ENCODE results near the gene SYT2.
A peak's percentile ranks its signal among the peaks of the same experiment; 100 is the strongest.

SYT2 gene

DNA sequence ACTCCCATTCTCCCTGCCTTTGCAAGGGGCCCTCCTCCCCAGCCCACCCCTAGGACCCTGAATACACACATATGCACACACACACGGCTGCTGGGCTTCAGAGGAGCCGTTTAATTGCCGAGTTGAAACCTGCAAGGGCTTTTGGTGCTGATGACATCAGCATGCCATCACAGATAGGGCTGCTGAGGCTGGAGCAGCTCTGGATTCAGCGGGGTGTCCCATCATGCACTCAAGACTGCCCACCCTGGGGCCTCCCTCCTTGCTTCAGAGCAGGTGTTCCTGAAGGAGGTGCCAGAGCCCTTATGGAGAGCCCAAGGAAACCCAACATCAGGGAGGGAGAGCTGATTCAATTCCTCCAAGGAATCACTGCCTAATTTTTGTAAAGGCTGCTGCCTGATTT, 5.7 kb downstream of the SYT2 start:
- no peak for DNase-seq (ENCODE audit: low read depth)

DNA sequence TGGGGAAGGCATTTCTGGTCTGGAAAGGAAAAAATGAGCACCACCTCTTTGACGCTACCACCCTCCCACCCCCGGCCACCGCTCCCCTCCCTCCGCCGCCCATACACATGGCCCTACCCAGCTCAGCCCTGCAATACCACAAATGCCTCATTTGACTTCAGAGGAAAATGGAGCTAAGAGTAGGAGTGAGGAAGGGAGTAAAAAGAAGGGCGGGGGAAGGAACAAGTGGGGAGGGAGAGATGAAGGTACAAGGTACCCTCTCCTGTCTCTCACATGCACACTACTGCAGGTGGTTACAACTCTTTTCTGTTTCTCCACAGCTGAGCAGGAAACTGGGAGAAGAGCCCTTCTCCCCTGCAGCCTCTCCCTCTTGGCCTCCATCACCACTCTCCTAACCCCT, 7.1 kb downstream of the SYT2 start:
- DNase-seq (ENCODE audit: low read depth), result no peak

DNA sequence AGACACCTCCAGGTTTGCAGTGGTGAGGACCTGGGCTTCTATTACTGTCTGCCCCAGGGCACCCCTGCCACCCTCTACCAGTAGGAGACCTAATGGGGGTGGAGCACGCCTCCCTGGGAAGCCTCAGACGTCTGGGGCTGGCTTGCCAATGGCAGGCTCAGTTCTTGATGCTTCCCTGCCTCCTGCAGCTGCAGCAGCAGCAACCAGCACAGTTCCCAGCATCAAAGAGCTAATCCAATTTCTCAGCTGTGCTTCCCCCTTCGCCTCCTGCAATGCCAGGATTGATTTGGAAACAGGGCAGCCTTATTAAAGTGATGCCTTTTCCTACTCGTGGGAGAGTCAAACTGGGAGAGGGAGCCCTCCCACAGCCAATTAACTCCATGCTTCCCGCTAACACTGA, 8.2 kb downstream of the SYT2 start:
- DNase-seq (ENCODE audit: low read depth), result no peak

DNA sequence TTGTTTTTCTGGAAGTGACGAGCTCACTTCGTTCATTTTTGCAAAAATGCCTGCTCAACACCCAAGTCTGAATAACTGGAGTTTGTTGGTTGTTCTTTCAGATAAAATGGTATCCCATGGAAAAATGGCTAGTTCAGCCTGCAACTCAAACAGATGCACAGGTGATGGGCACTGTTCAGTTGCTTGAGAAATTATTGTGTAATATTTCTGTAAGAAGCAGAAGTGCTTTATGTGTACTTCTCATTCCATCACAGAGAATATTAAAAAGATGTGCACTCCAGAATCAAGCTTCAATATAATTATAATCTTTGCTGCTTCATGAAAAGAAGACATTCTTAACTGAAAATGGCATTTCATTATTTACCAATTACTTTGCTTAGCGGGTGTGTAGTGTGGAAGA, 9.1 kb downstream of the SYT2 start:
- DNase-seq (ENCODE audit: low read depth), result no peak

DNA sequence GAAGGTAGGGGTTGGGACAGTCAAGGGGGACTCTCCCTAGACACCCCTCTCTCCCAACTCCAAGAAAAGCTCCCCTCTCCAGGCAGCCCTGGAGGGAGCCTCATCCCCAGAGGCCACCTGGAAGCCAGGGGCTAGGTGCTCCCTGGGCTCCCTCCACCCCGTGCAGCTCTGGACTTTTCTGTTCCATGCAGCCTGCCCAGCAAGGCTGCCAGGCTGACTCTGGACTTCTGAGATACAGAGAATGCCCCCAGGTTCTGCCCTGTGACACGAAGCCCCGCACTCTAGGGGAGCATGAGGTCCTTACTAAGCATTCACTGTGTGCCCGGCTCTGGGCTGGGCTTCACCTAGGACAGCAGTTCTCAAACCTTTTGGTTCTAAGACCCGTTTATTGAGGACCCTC, 10.2 kb downstream of the SYT2 start:
- no peak for DNase-seq (ENCODE audit: low read depth)

DNA sequence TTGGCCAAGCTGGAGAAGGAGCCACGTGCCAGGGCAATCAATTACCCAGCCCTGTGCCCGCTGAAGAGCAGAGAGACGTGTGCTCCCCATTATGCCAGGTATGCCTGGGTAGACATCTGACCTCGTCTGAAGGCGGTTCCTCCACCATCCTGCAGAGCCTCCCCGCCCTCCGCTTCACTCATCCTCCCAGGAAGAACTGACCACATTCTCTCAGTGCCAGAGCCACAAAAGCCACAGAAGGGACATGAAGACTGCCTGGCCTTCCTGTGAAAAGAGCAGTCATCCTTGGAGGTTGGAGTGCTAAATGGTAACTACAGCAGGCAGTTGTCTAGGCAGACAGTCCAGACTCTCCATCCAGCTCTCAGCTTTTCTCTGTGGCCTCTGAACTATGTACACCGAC, 12.0 kb downstream of the SYT2 start:
- DNase-seq (ENCODE audit: low read depth), result no peak

DNA sequence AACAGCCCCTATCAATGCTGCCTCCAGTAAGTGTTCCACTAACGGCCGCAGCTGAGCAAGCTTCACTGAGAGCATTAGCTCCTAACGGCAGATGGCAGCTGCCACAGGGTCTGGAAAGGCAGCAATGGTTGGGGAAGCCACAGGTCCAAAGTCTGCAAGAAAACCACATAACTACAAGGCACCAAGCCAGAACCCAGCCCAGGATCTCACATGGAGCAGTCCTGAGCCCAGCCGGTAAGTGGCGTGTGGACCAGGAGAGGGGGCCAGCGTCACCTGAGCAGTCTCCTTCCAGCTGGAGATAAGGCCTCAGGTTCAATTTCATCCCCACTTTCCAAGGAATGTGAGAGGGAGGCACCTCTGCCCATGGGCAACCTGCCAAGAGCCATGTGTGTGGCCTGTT, 13.2 kb downstream of the SYT2 start:
- DNase-seq (ENCODE audit: low read depth), result no peak

DNA sequence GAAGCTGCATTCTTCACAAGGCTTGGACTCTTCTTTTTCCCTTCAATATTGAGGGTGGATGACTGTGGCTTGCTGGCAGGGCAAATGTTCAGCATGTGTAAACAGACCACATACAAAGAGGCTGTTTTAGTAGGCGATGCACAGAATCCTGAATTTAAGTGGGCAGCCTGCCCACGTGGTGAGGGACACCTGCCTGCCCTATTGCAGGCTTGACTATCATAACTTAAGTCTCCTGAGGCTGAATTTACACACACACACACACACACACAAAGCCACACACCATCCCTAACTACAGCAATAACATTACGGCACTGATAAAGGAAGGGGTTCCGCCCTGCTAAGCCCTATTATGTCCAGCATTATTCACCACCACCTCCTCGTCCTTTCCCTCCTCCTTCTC, 15.9 kb downstream of the SYT2 start:
- no peak for DNase-seq (ENCODE audit: low read depth)

DNA sequence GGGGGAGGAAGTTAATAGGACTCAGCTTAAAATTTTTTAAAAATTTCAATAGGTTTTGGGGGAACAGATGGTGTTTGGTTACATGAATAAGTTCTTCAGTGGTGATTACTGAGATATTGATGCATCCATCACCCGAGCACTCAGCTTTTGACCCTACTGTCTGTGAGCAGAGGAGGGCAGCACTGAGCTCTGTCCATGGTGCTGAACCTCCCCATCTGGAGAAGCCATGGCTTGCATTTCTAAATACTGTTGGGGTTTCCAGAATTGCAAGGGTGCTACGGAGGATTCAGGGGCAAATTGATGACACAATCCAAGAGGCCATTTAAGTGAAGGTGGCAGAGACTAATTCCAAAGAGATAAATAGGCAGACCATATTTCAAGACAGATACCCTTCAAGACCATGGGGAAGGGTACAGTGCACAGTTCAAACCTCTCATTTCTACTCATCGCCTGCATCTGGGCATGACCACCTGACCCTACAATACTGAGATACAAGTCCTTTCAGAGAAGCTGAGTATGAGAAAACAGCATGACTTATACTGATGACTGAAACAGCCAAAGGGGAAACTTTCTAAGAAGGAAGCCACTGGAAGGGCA, 17.2 kb downstream of the SYT2 start:
- DNase-seq (ENCODE audit: low read depth), result peak; percentile 20

DNA sequence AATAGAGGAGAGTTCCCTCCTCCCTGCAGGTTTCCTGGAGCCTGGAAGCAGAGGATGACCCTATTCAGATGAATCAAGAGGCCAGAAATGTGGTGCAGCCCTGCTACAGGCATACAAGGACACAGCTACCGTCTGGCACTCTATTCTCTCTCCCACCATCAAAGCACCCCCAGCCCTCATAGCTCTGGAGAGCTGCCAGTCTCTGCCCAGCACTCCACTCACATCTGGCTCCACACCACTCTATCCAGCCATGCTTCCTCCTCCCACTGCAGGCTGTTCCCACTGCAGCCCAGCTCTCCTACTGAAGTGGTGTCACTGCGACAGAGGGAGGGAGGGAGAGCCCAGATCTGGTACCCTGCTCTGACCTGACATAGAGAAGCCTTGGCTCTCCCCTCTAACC, 18.4 kb downstream of the SYT2 start:
- no peak for DNase-seq (ENCODE audit: low read depth)

DNA sequence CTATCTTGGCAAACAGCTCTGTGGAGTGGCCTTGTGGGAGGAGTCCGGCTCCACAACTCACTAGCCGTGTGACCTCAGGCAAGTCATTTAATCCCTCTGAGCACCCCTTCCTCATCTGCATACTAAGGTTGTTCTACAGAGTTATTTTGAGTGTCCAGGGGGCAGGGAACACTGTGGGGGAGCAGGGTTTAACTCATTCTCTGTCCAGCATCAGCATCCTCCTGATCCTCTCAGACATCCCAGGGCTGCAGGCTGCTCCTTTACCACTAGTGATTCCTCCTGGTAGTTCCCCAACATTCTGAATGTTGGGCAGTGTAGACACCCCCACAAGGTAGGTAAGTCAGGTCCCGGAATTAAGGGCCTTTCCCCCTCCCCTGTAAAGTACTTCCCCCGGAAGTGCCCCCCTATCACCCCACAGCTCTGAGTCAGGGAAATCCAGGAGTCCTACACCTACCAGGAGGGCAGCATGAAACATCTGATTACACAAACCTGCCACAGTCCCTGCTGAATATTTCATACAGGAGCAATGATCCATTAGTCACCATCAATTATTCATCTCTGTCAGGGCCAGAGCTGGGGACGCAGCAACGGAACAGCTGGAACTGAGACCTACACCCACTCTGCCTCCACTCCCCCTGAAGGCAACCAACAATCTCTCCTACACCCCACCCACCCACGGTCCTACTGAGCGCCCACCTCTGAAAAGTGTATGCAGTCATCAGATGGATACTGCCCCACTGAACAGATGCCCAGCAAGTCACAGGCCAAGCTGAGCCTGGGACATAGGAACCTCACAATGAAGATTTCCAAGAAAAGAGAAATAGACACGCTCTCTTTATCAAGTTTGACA, 20.5 kb downstream of the SYT2 start:
- DNase-seq (ENCODE audit: low read depth), result no peak

DNA sequence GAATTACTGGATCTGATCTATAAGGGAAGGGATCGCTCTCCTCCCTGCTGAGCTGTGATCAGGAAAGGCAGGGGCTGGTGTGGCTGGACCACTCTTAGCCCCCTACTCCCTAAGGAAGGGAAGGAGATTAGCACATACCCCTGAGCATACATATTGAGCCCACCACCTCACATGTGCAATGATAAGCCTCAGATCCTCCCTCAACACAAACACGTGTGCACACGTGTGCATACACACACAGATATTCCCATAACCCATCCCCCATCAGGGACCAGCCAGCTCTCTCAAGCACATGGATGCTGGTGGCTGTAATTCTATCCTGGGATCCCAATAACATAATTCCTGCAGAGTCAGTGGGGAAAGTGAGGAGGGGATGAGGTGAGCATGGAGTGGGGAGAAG, 21.2 kb downstream of the SYT2 start:
- no peak for DNase-seq (ENCODE audit: low read depth)

DNA sequence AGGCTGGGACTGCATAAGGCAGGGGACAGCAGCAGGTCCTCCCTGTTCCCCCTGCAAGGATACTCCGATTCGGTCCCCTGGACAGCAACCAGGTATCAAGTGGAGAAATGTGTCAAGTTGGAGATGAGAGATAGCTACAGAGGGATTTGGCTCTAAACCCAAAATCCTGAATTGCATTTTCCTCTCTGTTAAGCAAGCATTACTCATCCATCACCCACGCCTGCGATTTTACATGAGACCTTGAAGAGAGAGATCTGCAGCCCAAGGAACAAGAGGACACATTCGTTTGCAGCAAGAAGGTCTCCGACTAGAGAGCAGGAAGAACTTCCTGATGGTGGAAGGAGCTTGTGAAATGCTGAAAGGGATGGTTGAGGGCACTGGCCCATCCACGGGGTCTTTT, 21.9 kb downstream of the SYT2 start:
- no peak for DNase-seq (ENCODE audit: low read depth)

DNA sequence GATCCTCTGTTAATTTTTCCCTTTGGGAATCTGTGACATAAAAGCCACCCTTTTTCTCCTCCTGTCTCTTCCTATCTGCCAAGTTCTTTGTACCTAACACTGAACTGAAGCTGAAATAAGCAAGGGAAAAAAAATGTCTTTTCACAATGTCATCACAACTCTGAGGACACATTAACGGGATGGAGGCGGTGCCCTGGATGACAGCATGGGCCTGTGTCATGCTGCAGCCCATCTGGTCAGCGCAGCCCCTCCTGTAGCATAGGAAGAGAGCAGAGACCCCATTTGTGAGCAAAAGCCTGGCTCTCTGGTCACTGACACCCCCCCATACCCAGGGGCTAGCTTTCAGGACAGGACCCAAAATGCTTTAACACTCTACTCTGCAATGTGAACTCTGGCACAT, 22.5 kb downstream of the SYT2 start:
- no peak for DNase-seq (ENCODE audit: low read depth)

DNA sequence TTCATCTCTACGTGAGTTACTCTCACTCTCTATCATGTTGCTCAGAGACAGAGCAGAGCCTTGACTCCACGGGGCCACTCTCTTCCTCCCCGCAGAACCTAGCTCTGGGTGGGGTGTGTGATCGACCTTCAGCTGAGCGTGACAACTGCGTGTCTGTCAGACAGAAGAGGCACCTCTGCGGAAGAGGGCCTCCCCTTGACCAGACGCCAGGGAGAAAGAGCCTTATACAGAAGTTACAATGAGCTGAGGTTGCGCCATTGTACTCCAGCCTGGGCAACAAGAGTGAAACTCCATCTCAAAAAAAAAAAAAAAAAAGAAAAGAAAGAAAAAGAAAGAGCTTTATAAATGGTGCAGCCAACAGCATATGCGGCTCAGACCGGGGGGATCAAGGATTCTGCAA, 22.9 kb downstream of the SYT2 start:
- no peak for DNase-seq (ENCODE audit: low read depth)

DNA sequence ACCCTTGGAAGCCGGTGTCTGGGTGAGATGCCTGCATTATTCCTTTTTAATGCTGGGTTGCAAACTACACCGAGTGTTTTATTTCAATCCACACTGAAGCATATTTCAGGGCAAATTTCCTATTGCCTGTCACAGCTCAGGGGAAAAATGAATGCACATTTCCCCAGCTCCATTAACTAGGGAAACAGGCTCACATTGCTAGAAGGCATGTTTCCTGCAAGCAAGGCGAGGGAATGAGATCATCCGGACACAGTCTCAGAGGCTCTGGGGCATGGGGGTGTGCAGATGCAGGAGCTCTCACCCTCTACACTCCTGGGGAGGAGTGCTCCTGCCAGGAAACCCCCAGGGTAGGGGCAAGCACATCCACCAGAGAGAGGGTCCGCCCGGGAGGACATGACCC, 24.6 kb downstream of the SYT2 start:
- DNase-seq (ENCODE audit: low read depth), result no peak

DNA sequence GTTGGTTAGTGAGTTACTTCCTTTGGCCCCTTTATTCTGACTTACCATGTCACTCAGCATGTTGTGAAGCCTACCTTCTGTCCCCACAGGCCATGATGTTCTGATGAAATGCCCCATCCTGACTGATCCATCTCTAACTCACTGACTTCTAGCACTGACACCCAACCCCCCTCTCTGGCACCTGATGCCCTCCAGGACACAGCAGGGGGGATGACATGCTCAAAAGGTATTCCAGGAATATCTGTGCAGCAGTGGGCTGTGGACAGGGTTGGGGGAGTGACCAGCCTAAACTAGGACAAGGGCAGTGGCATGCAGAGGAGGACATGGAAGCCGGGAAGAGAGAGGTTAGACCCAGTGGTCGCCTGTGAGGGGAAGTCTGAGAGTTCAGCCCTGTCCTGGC, 25.5 kb downstream of the SYT2 start:
- no peak for DNase-seq (ENCODE audit: low read depth)

DNA sequence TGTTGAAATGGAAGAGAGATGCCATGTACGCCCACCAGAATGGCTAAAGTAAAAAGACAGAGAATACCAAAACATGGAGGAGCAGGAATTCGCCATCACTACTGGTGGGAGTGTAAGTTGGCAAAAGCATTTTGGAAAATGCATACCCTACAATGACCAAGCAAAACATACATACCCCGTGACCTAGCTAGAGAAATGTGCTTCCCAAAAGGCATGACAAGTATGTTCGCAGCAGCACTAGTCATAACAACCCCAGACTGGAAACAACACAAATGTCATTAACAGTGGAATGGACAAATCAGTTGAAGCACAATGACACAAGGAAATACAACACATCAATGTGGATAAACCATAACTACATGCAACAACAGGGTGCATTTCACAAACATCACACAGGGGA, 27.2 kb downstream of the SYT2 start:
- DNase-seq (ENCODE audit: low read depth), result no peak

DNA sequence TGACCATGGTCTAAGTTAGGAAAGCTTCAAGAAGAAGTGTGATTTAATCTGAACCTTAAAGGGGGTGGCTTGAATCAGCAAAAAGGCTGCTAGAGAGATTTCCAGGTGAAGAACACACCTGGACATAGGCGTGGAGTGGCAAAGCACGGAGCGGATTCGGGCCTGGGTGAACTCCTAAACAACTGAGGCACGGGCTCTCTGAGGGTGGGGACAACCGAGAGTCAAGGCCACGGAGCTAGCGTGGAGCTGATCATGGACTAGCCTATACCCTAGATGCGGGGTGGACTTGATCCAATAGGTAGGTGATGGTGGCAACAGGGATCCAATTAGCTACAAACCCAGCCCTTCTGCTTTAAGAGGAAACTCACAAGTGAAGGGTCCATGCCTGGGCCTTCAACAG, 27.8 kb downstream of the SYT2 start:
- no peak for DNase-seq (ENCODE audit: low read depth)

DNA sequence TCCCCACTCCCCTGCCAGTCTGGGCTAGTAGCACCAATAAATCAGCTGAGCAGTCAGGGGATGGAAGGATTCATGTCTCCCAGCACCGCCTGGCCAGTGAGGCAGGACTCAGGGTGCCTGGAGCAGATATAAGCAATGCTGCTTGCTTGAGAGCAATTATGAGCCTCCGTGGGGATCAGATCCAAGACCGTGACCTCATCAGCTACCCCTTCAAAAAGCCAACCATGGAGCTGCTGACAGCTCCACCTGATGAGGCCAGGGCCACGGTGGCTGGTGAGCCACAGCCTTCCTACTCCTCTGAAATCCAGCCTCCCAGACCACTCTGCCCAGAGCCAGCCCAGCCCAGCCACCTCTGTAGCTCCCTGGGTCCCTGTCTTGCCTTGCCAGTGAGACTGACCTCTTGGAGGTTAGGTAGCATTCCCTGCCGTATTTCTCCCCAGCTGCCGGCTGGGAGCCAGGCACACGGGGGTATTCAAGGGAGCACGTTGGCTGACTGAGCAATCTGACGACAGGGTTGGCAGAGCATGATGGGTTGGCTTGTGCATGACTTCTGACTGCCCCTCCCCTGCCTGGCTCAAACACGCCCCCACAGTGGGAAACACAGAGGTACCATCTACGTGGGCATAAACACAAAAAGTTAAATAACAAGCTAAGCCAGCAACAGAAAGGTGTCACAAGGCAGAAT, 28.4 kb downstream of the SYT2 start:
- no peak for DNase-seq (ENCODE audit: low read depth)

DNA sequence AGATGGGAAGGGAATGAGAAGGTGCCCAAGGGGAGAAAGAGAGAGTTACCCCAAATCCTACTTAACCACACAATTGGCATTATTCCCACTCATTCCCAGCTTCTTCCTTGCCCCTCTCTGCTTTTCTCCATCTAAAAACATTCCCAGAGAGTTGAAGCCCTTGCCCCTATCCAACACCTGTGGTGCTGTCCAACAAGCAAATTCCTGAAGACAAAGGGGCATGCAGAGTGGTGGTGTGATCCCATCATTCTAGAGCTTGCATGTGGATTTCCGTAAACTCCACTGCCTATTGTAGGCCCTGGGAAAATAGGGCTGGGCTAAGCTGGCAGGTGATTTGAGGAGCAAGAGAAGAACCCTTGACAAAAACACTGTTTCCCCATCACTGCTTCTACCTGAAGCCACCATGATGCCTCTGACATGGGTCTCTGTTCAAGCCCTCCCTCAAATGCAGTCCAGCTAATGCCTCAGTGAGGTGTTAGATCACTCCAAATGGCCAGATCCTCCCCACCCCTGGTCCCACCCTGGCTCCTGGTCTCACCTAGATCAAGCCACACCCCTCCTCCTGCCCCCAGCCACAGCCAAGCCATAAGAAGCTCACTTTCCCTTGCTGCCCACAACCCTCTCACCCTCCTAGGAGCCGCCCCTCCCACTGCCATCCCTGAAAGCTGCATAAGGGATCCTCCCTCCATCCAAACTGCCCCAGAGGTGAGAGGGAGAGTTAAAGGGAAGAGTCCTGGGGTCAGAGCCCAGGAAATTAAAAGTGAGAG, 29.5 kb downstream of the SYT2 start:
- no peak for DNase-seq (ENCODE audit: low read depth)

DNA sequence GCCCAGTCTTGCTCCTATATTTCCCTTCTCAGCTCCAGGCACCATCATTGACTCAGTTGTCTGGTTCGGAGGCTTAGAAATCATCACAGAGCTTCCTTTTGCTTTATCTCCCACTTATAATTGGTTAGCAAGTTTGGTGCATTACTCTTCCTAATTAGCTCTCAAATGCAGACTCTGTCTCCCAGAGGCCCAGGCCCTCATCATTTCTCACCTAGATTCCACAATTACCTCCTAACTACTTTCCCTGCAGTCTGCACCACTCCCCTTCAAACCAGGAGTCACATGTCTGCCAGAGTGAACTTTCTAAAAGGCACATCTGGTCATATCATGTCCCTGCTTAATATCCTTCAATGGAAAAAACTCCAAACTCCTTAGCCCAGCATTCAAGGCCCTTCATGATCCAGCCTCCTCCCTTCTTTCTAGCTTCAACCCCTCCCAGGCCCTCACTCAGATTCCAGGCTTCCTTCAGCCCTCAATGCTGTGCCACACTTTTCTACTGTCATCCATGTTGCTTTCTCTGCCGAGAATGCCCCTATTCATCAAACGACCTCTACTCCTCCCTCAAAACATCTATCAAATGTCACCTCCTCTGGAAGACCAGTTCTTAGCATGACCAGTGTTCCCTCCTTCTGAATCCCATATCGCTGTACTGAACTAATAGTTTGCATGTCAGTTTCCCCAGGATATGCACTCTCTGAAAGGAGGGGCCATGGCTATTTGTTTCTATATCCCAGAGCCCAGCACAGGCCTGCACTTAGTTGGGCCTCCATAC, 30.7 kb downstream of the SYT2 start:
- no peak for DNase-seq (ENCODE audit: low read depth)

All from non-pigmented ciliary epithelial cell (primary cell).